Pancreas (tissue), 10 donors: ENCODE results near the gene HEXA. TPM values are rescaled to one million over a fixed set of nuclear protein-coding genes. Genes with fewer than 3 reads are reported as not detected.
"Not testable (repeated sequence)": the region's sequence is repeated elsewhere in the genome, so short reads cannot be mapped to it uniquely, and the experiment has no call there.

ENCODE experiments used
- ATAC-seq, 4 donors: fragments of 200-7000 bp; cut with Tn5 transposase; one replicate each; pipeline versions ENCODE4 v1.8.0 to v1.9.1; 2020; ENCODE audit warnings: mild to moderate bottlenecking in 4 of 4, moderate library complexity in 4 of 4
- DNase-seq, 6 donors: peaks; one replicate each; pipeline ENCODE4 v3.0.0-alpha.2; 2020
- FAIRE-seq: peaks from 2 replicates; lab custom pipeline; 2012; peaks lifted over from hg19 to GRCh38; lab: Jason Lieb, UNC
- H3K27ac ChIP-seq, 4 donors: fragments of 200-600 bp; sonication (generic); 1 replicate in 3 of 4; 2 replicates in 1 of 4; pipeline versions ENCODE4 v1.5.0 to v1.8.0; 2020
- H3K27me3 ChIP-seq, 4 donors: fragments of 200-600 bp; one replicate each; pipeline ENCODE4 v1.8.0; 2021
- H3K36me3 ChIP-seq, 3 donors: fragments of 200-600 bp; sonication (generic) in 1 of 3; one replicate each; pipeline versions ENCODE4 v1.5.0 to v1.8.0; 2020 to 2021
- H3K4me1 ChIP-seq, 3 donors: fragments of 200-600 bp; one replicate each; pipeline ENCODE4 v1.8.0; 2021
- H3K4me3 ChIP-seq, 4 donors: fragments of 200-600 bp; sonication (generic) in 2 of 4; one replicate each; pipeline versions ENCODE4 v1.5.0 to v1.8.0; 2020 to 2021
- H3K9me3 ChIP-seq, 4 donors: fragments of 200-600 bp; one replicate each; pipeline ENCODE4 v1.8.0; 2021
- CTCF ChIP-seq, 4 donors: fragments of 200-600 bp; sonication (generic) in 3 of 4; IDR thresholded peaks; one replicate each; pipeline versions ENCODE4 v1.5.0 to v1.8.0; 2021; ENCODE audit warnings: antibody characterized with exemption in 4 of 4
- WGBS, 2 donors: extraction: QIAGEN DNeasy Blood & Tissue Kit; methylation state at CpG; one replicate each; pipeline ENCODE4 v1.1.7; 2013; 5-methylcytosine and 5-hydroxymethylcytosine counted together
- intact Hi-C, 3 donors: fragments of 100-400 bp; cut with DNase I; formaldehyde crosslinking; loops; one replicate each; pipeline versions ENCODE4 v1.11.1 to v1.14.2; 2022
- polyA plus RNA-seq, 2 donors: library from polyadenylated mRNA; stranded (reverse); fragments of 200-250 nt; gene quantifications; one replicate each; pipeline ENCODE4 v1.2.3, GENCODE V29; 2013
- total RNA-seq, 6 donors: library from RNA; stranded (reverse); fragmentation: NEBNext Ultra II Directional in 4 of 6; extraction: Animal tissue kit (Norgen Biotek cat#: 25700) in 4 of 6; gene quantifications; one replicate each; pipeline versions ENCODE4 v1.2.1 to v1.2.4, GENCODE V29; 2021 to 2023
- donor health status: healthy with polysubstance abuse.
- donor health status: DM: no; HTN: no; CAD: no; lungs with moderate emphysema.
- donor health status: DM: no; HTN: no; CAD: no.
- donor health status: control.
- donor health status: control.
- donor health status: Bipolar disorder and iron deficiency.
- donor health status: DM: yes; HTN: yes; CAD: no.
- donor health status: DM: no; HTN: no; CAD: no.
- donor health status: DM: no; HTN: no; CAD: no.
- donor health status: DM: yes; HTN: yes; CAD: no.

The HEXA gene
- total RNA-seq (10 to 100 TPM; 30.2 to 74.3 (median 39.9) TPM), polyA plus RNA-seq (10 to 100 TPM; 72.8 to 76.0 TPM)

GRCh38 chr15:72375846-72376581 lies at the start of gene HEXA:
TSS of gene HEXA (minus strand) at chr15:72376014. CDS start at chr15:72375972, 42 bp downstream.
- Histone ChIP-seq H3K4me3 (peak within 1 kb of the TSS; percentile 44 to 87 (median 66)), H3K27me3 (no peaks in the 10 kb centered on the region), H3K27ac (peak within 1 kb of the TSS; percentile 77 to 92 (median 88)), H3K9me3 (no peaks in the 10 kb centered on the region), H3K4me1 (peaks cover 5 to 16% (median 11%) of the 10 kb centered on the region in 3 donors), H3K36me3 (no peaks in the 10 kb centered on the region)
- no peak for TF ChIP-seq CTCF (IDR thresholded peaks at IDR 0.05)
- FAIRE-seq: no peak
- DNase-seq: peak; percentile 96 to 100 (median 98)
- peak; percentile 91 to 98 (median 96) for ATAC-seq
- WGBS, 2 donors: 0% methylated on average over 50 of the region's 50 CpGs
- intact Hi-C loops: no loop called here

- no peaks in the 10 kb centered on the region for H3K9me3 ChIP-seq
- H3K4me3 ChIP-seq: no peak overlapping the region
- intact Hi-C loops: no loop called here
- WGBS, 2 donors: 57 to 74% methylated on average over 2 of the region's 2 CpGs
- ATAC-seq: no peak
- DNase-seq: no peak
- TF ChIP-seq CTCF (IDR thresholded peaks at IDR 0.05): no peak
- no peak for FAIRE-seq
- no peaks in the 10 kb centered on the region for H3K36me3 ChIP-seq
- H3K27me3 ChIP-seq: no peaks in the 10 kb centered on the region
- no peaks in the 10 kb centered on the region for H3K4me1 ChIP-seq
- no peak overlapping the region for H3K27ac ChIP-seq
Observed at GRCh38 chr15:72423256-72423655, 47.4 kb upstream of the HEXA start.

GRCh38 chr15:72421484-72421883 lies 45.7 kb upstream of the HEXA start:
- 39 to 50% methylated on average over 1 of the region's 1 CpG for WGBS, 2 donors
- Histone ChIP-seq H3K4me1 (no peaks in the 10 kb centered on the region), H3K36me3 (no peaks in the 10 kb centered on the region), H3K4me3 (no peak overlapping the region), H3K9me3 (no peaks in the 10 kb centered on the region), H3K27ac (no peak overlapping the region), H3K27me3 (no peaks in the 10 kb centered on the region)
- no peak for FAIRE-seq
- intact Hi-C loops: no loop called here
- no peak for DNase-seq
- ATAC-seq: no peak
- TF ChIP-seq CTCF (IDR thresholded peaks at IDR 0.05): no peak

- H3K27ac ChIP-seq: no peak overlapping the region
- 56 to 65% methylated on average over 2 of the region's 2 CpGs for WGBS, 2 donors
- no peaks in the 10 kb centered on the region for H3K36me3 ChIP-seq
- no peak overlapping the region for H3K4me3 ChIP-seq
- FAIRE-seq (no peak), DNase-seq (no peak), ATAC-seq (no peak)
- H3K9me3 ChIP-seq: no peaks in the 10 kb centered on the region
- no peaks in the 10 kb centered on the region for H3K4me1 ChIP-seq
- no peaks in the 10 kb centered on the region for H3K27me3 ChIP-seq
- no peak for TF ChIP-seq CTCF (IDR thresholded peaks at IDR 0.05)
- intact Hi-C loops: no loop called here
Observed at GRCh38 chr15:72420576-72420975, 44.8 kb upstream of the HEXA start.

GRCh38 chr15:72419768-72420167 lies 44.0 kb upstream of the HEXA start:
- 72 to 81% methylated on average over 3 of the region's 3 CpGs for WGBS, 2 donors
- H3K27me3 ChIP-seq: not testable (repeated sequence)

More at GRCh38 chr15:72419768-72420167, 44.0 kb upstream of the HEXA start:
- H3K4me1 ChIP-seq, intact Hi-C loops, H3K9me3 ChIP-seq, H3K36me3 ChIP-seq, DNase-seq, H3K4me3 ChIP-seq, ATAC-seq, FAIRE-seq, H3K27ac ChIP-seq: not testable (repeated sequence)
